SK-N-SH (cell line): Measurements from ENCODE around the gene KLF7. TPM values are rescaled to one million over a fixed set of nuclear protein-coding genes. Genes with fewer than 3 reads are reported as not detected.

Experiments
- CTCF ChIA-PET: fragments of 300-600, 350-600 bp; formaldehyde crosslinking; extraction: SDS; loops from one replicate; lab custom pipeline; 2021; lab: Yijun Ruan, JAX
- POLR2A ChIA-PET: fragments of 350-600 bp; sonication (Branson Sonifier 250); formaldehyde crosslinking; extraction: SDS; loops from one replicate; lab custom pipeline; 2020; ENCODE audit warnings: antibody characterized with exemption, inconsistent platforms; lab: Yijun Ruan, JAX
- DNase-seq: peaks from one replicate; pipeline ENCODE4 v3.0.0; 2012
- H2AFZ ChIP-seq: fragments of 200-600 bp; sonication (generic); 2 replicates; pipeline ENCODE4 v1.8.1; 2016; ENCODE audit warnings: antibody characterized with exemption, mild to moderate bottlenecking, low read depth
- H3F3A ChIP-seq: fragments of 200-600 bp; sonication (generic); replicated peaks from 2 replicates; pipeline ENCODE3; 2016; ENCODE audit warnings: antibody characterized with exemption, mild to moderate bottlenecking; ENCODE audit not compliant: insufficient read depth
- H3K27ac ChIP-seq, 2 experiments: fragments of 200-500 bp in 1 of 2; fragments of 200-600 bp in 1 of 2; sonication (Bioruptor generic) in 1 of 2; sonication (generic), shearing (Covaris generic) in 1 of 2; 2 replicates each; pipeline versions ENCODE4 v1.5.1 to v1.6.1; 2014 to 2016; ENCODE audit warnings: low read depth in 2 of 2, inconsistent platforms in 1 of 2, low read length in 1 of 2, mild to moderate bottlenecking in 1 of 2, mixed read lengths in 1 of 2
- H3K27me3 ChIP-seq: fragments of 200-600 bp; sonication (generic), shearing (Covaris generic); 2 replicates; pipeline ENCODE4 v1.6.1; 2016; ENCODE audit warnings: mixed run types; ENCODE audit not compliant: insufficient read depth
- H3K36me3 ChIP-seq, 2 experiments: fragments of 200-500 bp in 1 of 2; fragments of 200-600 bp in 1 of 2; sonication (Bioruptor generic) in 1 of 2; sonication (generic) in 1 of 2; replicated peaks in 1 of 2; 2 replicates each; pipeline versions ENCODE3 to v1.5.1; 2014 to 2016; ENCODE audit warnings: low read length in 1 of 2, mild to moderate bottlenecking in 1 of 2; ENCODE audit not compliant: insufficient read depth in 2 of 2, control insufficient read depth in 1 of 2
- H3K4me1 ChIP-seq, 2 experiments: fragments of 200-500 bp in 1 of 2; fragments of 200-600 bp in 1 of 2; sonication (Bioruptor generic) in 1 of 2; sonication (generic), shearing (Covaris generic) in 1 of 2; 2 replicates each; pipeline versions ENCODE4 v1.5.1 to v1.6.1; 2014 to 2016; ENCODE audit warnings: low read depth in 1 of 2, low read length in 1 of 2, mixed run types in 1 of 2; ENCODE audit not compliant: insufficient read depth in 2 of 2, control insufficient read depth in 1 of 2
- H3K4me2 ChIP-seq: fragments of 200-600 bp; sonication (generic), shearing (Covaris generic); 2 replicates; pipeline ENCODE4 v1.6.1; 2017; ENCODE audit warnings: mixed run types
- H3K4me3 ChIP-seq, 2 experiments: fragments of 200-500 bp in 1 of 2; fragments of 200-600 bp in 1 of 2; sonication (Bioruptor generic) in 1 of 2; sonication (generic), shearing (Covaris generic) in 1 of 2; 2 replicates each; pipeline versions ENCODE4 v1.5.1 to v1.8.1; 2014 to 2016; ENCODE audit warnings: low read depth in 2 of 2, inconsistent platforms in 1 of 2, low read length in 1 of 2, mild to moderate bottlenecking in 1 of 2, mixed read lengths in 1 of 2, moderate library complexity in 1 of 2
- H3K79me2 ChIP-seq: fragments of 200-600 bp; sonication (generic); 2 replicates; pipeline ENCODE4 v1.8.1; 2017; ENCODE audit warnings: mild to moderate bottlenecking; ENCODE audit not compliant: insufficient read depth
- H3K9ac ChIP-seq: fragments of 200-600 bp; sonication (generic); 2 replicates; pipeline ENCODE4 v1.6.1; 2017; ENCODE audit warnings: mixed run types
- H3K9me2 ChIP-seq: fragments of 200-600 bp; sonication (generic); 2 replicates; pipeline ENCODE4 v1.6.1; 2017; ENCODE audit warnings: mixed run types
- H3K9me3 ChIP-seq: fragments of 200-600 bp; sonication (generic); 2 replicates; pipeline ENCODE4 v1.6.1; 2017; ENCODE audit warnings: mixed run types, mild to moderate bottlenecking, moderate library complexity
- H4K20me1 ChIP-seq: fragments of 200-600 bp; sonication (generic); 2 replicates; pipeline ENCODE4 v1.6.1; 2017; ENCODE audit warnings: mild to moderate bottlenecking, mixed run types; ENCODE audit not compliant: insufficient read depth
- CTCF ChIP-seq: fragments of 200-600 bp; sonication (generic); IDR thresholded peaks from 2 replicates; pipeline ENCODE4 v1.6.1; 2017; ENCODE audit warnings: antibody characterized with exemption, mild to moderate bottlenecking, moderate library complexity
- ELF1 ChIP-seq: IDR thresholded peaks from 2 replicates; pipeline ENCODE4 v1.4.0; 2012
- EP300 ChIP-seq, 2 experiments: IDR thresholded peaks; 2 replicates each; pipeline versions ENCODE4 v1.4.0 to v1.6.1; 2012; ENCODE audit warnings: borderline replicate concordance in 1 of 2, low read depth in 1 of 2, low read length in 1 of 2
- FOXM1 ChIP-seq: IDR thresholded peaks from 2 replicates; pipeline ENCODE4 v1.4.0; 2012; ENCODE audit warnings: low read depth, mild to moderate bottlenecking
- MXI1 ChIP-seq: IDR thresholded peaks from 2 replicates; pipeline ENCODE4 v1.6.1; 2012; ENCODE audit warnings: mild to moderate bottlenecking, low read depth, low read length, improper control_type of control experiment
- RFX5 ChIP-seq: IDR thresholded peaks from 2 replicates; pipeline ENCODE4 v1.6.1; 2012; ENCODE audit warnings: mild to moderate bottlenecking, improper control_type of control experiment, low read length
- RXRA ChIP-seq: IDR thresholded peaks from 2 replicates; pipeline ENCODE4 v1.4.0; 2012; ENCODE audit warnings: low read depth, mild to moderate bottlenecking, borderline replicate concordance
- TAF1 ChIP-seq: IDR thresholded peaks from 2 replicates; pipeline ENCODE4 v1.6.1; 2012; ENCODE audit warnings: low read depth, mild to moderate bottlenecking, low read length, moderate library complexity, borderline replicate concordance
- USF2 ChIP-seq: fragments of 150-350 bp; IDR thresholded peaks from 2 replicates; pipeline ENCODE4 v1.6.1; 2017; ENCODE audit warnings: antibody characterized with exemption, low read length, low read depth, borderline replicate concordance
- YY1 ChIP-seq: IDR thresholded peaks from 2 replicates; pipeline ENCODE4 v1.4.0; 2012; ENCODE audit warnings: low read depth, mild to moderate bottlenecking
- WGBS: methylation state at CpG from one replicate; pipeline ENCODE4 v1.1.6; 2017; ENCODE audit warnings: low lambda C conversion rate; 5-methylcytosine and 5-hydroxymethylcytosine counted together
- polyA plus RNA-seq, 3 experiments: library from polyadenylated mRNA; depleted of rRNA; stranded (reverse); fragments of >200 nt; gene quantifications; 2 replicates each; pipeline ENCODE4 v1.2.3, GENCODE V29; 2012

Gene KLF7
- polyA plus RNA-seq, 1 of the 3 experiments (the other 2 are of a cell fraction) = 7.5 TPM

GRCh38 chr2:207133458-207133819 lies 32.3 kb downstream of the KLF7 start:
- POLR2A ChIA-PET = no interaction called here
- no peak for TF ChIP-seq YY1
- no peak for TF ChIP-seq USF2
- TF ChIP-seq RXRA = no peak
- TF ChIP-seq CTCF = no peak
- no peak for TF ChIP-seq MXI1
- TF ChIP-seq EP300 (IDR thresholded peaks at IDR 0.05; ENCODE audit: borderline replicate concordance in 1 of 2, low read depth in 1 of 2, low read length in 1 of 2) = no peak

GRCh38 chr2:207132019-207132418 lies 33.7 kb downstream of the KLF7 start:
- H4K20me1 ChIP-seq = peaks cover 99% of the 10 kb centered on the region

More at GRCh38 chr2:207133458-207133819, 32.3 kb downstream of the KLF7 start:
- peaks cover 11 to 20% of the 10 kb centered on the region in 2 experiments for H3K36me3 ChIP-seq
- no peak overlapping the region for H3K4me3 ChIP-seq
- no peak for DNase-seq
- CTCF ChIA-PET = interaction anchor here (1.1 to 1.2 kb wide), 2 partner anchors 9 to 339 kb away, joined by 3 to 4 read pairs; no protein-coding TSS in a partner anchor
- H3K27me3 ChIP-seq = no peaks in the 10 kb centered on the region
- peaks cover 99% of the 10 kb centered on the region for H4K20me1 ChIP-seq
- no peaks in the 10 kb centered on the region for H3K9me3 ChIP-seq
- no peak overlapping the region for H3K9ac ChIP-seq
- no peaks in the 10 kb centered on the region for H3K9me2 ChIP-seq
- WGBS = 97% methylated on average over 6 of the region's 6 CpGs
- H3F3A ChIP-seq = peaks cover 28% of the 10 kb centered on the region
- peaks cover 100% of the 10 kb centered on the region for H3K79me2 ChIP-seq
- H3K4me1 ChIP-seq = peaks cover 39 to 62% of the 10 kb centered on the region in 2 experiments; a peak in 3 of 4 replicates
- peak overlapping the region; percentile 43 to 49; a peak in 3 of 4 replicates for H3K27ac ChIP-seq
- H2AFZ ChIP-seq = no peak overlapping the region
- peak overlapping the region; percentile 36 for H3K4me2 ChIP-seq

More at GRCh38 chr2:207132019-207132418, 33.7 kb downstream of the KLF7 start:
- Histone ChIP-seq H3K36me3 (peaks cover 11 to 27% of the 10 kb centered on the region in 2 experiments), H2AFZ (no peak overlapping the region), H3K9me2 (no peaks in the 10 kb centered on the region), H3K79me2 (peaks cover 100% of the 10 kb centered on the region), H3K27ac (peak overlapping the region; percentile 37 to 53; a peak in 2 of 4 replicates), H3K27me3 (no peaks in the 10 kb centered on the region), H3K4me2 (peak overlapping the region; percentile 2; the same call in 1 of the 2 replicates), H3K4me3 (no peak overlapping the region), H3K9me3 (no peaks in the 10 kb centered on the region), H3K9ac (no peak overlapping the region), H3K4me1 (peaks cover 35 to 56% of the 10 kb centered on the region in 2 experiments; a peak in 2 of 4 replicates), H3F3A (peaks cover 30% of the 10 kb centered on the region)
- DNase-seq = no peak
- ChIA-PET POLR2A (no interaction called here), CTCF (interaction anchor here (1.1 to 1.3 kb wide), 3 partner anchors 13 to 341 kb away, joined by 3 to 4 read pairs (median 3); no protein-coding TSS in a partner anchor)
- no peak for TF ChIP-seq TAF1
- TF ChIP-seq FOXM1 = no peak
- TF ChIP-seq RFX5 = no peak
- no peak for TF ChIP-seq CTCF
- TF ChIP-seq ELF1 = no peak
